Measurements from ENCODE around the gene KRTAP5-10. TPM values are rescaled to one million over a fixed set of nuclear protein-coding genes. Genes with fewer than 3 reads are reported as not detected.

Gene KRTAP5-10
- total RNA-seq, 1 experiment from 2014 or later, result 0.20 TPM

- TF ChIP-seq RAD21 (IDR thresholded peaks at IDR 0.05; ENCODE audit: low read depth) (no peak), ATF3 (IDR thresholded peaks at IDR 0.05) (no peak), EZH2phosphoT487 (IDR thresholded peaks at IDR 0.05; ENCODE audit: borderline replicate concordance) (no peak), EGR1 (IDR thresholded peaks at IDR 0.05; ENCODE audit: low read depth) (no peak), SIN3A (IDR thresholded peaks at IDR 0.05; ENCODE audit: low read depth) (no peak), SP1 (IDR thresholded peaks at IDR 0.05; ENCODE audit: low read depth) (no peak)
Observed at GRCh38 chr11:71530602-71531001, 34.8 kb upstream of the KRTAP5-10 start (continued).

DNA sequence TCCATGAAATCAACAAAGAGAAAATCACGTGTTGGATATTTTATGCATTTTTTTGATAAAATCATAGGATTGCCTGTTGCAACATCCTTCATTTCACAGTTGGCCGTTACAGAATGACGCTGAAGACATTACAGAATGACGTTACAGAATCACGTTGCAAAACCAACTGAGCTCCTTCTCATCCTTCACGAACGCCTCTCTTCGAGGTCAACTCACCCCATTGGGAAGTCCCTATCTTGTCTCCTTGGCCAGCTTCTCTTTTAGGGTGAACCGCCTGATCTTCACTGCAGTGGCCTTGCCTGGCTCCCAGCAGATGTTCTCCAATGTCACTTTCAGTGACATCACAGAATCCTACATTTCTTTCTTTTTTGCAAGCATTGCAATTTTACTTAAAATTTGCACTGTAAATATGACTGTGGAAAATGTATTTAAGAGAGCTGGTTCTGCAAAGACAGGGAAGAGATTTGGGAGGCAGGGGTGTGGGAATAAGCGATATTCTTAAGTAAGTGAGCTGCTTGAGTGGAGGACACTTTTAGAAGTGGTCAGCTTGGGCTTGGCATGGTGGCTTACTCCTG is 33.2 kb upstream of the KRTAP5-10 start:
- TF ChIP-seq RAD21 (IDR thresholded peaks at IDR 0.05; ENCODE audit: low read depth) (no peak), YY1 (IDR thresholded peaks at IDR 0.05; ENCODE audit: extremely low read depth, insufficient replicate concordance, low read depth, low read length) (no peak), EGR1 (IDR thresholded peaks at IDR 0.05; ENCODE audit: low read depth) (no peak), CBX3 (IDR thresholded peaks at IDR 0.05; ENCODE audit: low read depth) (no peak), POLR2AphosphoS5 (IDR thresholded peaks at IDR 0.05; ENCODE audit: low read depth, low read length) (no peak), JUND (IDR thresholded peaks at IDR 0.05) (no peak), TCF7L2 (IDR thresholded peaks at IDR 0.05; ENCODE audit: borderline replicate concordance, extremely low read depth, insufficient read depth, insufficient read length) (no peak), SIN3A (IDR thresholded peaks at IDR 0.05; ENCODE audit: low read depth) (no peak), SRF (IDR thresholded peaks at IDR 0.05; ENCODE audit: low read depth) (no peak), CEBPB (IDR thresholded peaks at IDR 0.05; ENCODE audit: low read depth) (no peak), ZNF274 (IDR thresholded peaks at IDR 0.05; ENCODE audit: low read depth, low read length) (no peak)
- TF ChIP-seq, protein P1, sequence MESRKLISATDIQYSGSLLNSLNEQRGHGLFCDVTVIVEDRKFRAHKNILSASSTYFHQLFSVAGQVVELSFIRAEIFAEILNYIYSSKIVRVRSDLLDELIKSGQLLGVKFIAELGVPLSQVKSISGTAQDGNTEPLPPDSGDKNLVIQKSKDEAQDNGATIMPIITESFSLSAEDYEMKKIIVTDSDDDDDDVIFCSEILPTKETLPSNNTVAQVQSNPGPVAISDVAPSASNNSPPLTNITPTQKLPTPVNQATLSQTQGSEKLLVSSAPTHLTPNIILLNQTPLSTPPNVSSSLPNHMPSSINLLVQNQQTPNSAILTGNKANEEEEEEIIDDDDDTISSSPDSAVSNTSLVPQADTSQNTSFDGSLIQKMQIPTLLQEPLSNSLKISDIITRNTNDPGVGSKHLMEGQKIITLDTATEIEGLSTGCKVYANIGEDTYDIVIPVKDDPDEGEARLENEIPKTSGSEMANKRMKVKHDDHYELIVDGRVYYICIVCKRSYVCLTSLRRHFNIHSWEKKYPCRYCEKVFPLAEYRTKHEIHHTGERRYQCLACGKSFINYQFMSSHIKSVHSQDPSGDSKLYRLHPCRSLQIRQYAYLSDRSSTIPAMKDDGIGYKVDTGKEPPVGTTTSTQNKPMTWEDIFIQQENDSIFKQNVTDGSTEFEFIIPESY (IDR thresholded peaks at IDR 0.05; ENCODE audit: extremely low read depth, insufficient replicate concordance, low read length), result no peak
- TF ChIP-seq, protein P2, sequence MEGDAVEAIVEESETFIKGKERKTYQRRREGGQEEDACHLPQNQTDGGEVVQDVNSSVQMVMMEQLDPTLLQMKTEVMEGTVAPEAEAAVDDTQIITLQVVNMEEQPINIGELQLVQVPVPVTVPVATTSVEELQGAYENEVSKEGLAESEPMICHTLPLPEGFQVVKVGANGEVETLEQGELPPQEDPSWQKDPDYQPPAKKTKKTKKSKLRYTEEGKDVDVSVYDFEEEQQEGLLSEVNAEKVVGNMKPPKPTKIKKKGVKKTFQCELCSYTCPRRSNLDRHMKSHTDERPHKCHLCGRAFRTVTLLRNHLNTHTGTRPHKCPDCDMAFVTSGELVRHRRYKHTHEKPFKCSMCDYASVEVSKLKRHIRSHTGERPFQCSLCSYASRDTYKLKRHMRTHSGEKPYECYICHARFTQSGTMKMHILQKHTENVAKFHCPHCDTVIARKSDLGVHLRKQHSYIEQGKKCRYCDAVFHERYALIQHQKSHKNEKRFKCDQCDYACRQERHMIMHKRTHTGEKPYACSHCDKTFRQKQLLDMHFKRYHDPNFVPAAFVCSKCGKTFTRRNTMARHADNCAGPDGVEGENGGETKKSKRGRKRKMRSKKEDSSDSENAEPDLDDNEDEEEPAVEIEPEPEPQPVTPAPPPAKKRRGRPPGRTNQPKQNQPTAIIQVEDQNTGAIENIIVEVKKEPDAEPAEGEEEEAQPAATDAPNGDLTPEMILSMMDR (IDR thresholded peaks at IDR 0.05 in 2 of 3, conservative IDR thresholded peaks at IDR 0.05 in 1 of 3; ENCODE audit: borderline replicate concordance in 1 of 3, insufficient read depth in 1 of 3, low read depth in 2 of 3, low read length in 2 of 3), result no peak
- TF ChIP-seq, protein P3, sequence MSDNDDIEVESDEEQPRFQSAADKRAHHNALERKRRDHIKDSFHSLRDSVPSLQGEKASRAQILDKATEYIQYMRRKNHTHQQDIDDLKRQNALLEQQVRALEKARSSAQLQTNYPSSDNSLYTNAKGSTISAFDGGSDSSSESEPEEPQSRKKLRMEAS (IDR thresholded peaks at IDR 0.05), result no peak
- TF ChIP-seq, protein P4, sequence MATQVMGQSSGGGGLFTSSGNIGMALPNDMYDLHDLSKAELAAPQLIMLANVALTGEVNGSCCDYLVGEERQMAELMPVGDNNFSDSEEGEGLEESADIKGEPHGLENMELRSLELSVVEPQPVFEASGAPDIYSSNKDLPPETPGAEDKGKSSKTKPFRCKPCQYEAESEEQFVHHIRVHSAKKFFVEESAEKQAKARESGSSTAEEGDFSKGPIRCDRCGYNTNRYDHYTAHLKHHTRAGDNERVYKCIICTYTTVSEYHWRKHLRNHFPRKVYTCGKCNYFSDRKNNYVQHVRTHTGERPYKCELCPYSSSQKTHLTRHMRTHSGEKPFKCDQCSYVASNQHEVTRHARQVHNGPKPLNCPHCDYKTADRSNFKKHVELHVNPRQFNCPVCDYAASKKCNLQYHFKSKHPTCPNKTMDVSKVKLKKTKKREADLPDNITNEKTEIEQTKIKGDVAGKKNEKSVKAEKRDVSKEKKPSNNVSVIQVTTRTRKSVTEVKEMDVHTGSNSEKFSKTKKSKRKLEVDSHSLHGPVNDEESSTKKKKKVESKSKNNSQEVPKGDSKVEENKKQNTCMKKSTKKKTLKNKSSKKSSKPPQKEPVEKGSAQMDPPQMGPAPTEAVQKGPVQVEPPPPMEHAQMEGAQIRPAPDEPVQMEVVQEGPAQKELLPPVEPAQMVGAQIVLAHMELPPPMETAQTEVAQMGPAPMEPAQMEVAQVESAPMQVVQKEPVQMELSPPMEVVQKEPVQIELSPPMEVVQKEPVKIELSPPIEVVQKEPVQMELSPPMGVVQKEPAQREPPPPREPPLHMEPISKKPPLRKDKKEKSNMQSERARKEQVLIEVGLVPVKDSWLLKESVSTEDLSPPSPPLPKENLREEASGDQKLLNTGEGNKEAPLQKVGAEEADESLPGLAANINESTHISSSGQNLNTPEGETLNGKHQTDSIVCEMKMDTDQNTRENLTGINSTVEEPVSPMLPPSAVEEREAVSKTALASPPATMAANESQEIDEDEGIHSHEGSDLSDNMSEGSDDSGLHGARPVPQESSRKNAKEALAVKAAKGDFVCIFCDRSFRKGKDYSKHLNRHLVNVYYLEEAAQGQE (IDR thresholded peaks at IDR 0.05; ENCODE audit: low read depth), result no peak

More for the DNA sequence above, 33.2 kb upstream of the KRTAP5-10 start:
- DNase-seq (ENCODE audit: low read depth, low spot score), result no peak
- ChIA-PET RAD21 (ENCODE audit: low non-redundant PET in 1 of 2, low total read pairs in 2 of 2, uncharacterized antibody in 2 of 2, unreplicated experiment in 2 of 2) (no interaction called here), POLR2A (no interaction called here), CTCF (no interaction called here)
- no peaks in the 10 kb centered on the region for H3K4me1 ChIP-seq (ENCODE audit: control insufficient read depth in 1 of 2, insufficient read depth in 2 of 2, low read length in 2 of 2)
- H3K36me3 ChIP-seq (ENCODE audit: control insufficient read depth in 1 of 2, insufficient read depth in 2 of 2, low read length in 2 of 2), result no peaks in the 10 kb centered on the region
- ATAC-seq, result no peak
- no TSS peak for BruUV-seq (replicated peaks)
- intact Hi-C loops (cut with micrococcal nuclease), result no loop called here
- no peaks in the 10 kb centered on the region for H4K20me1 ChIP-seq (ENCODE audit: insufficient read depth)
- H2AFZ ChIP-seq (ENCODE audit: low read depth, low read length, poor library complexity, severe bottlenecking), result no peak overlapping the region
- no peak overlapping the region for H3K27ac ChIP-seq (ENCODE audit: low read depth, low read length)
- no peak overlapping the region for H3K4me2 ChIP-seq (ENCODE audit: low read length)
- H3K9ac ChIP-seq (ENCODE audit: low read length), result no peak overlapping the region
- H3K9me3 ChIP-seq (ENCODE audit: control insufficient read depth in 1 of 2, insufficient read depth in 1 of 2, low read depth in 1 of 2, low read length in 2 of 2), result no peaks in the 10 kb centered on the region
- H3K9me2 ChIP-seq (ENCODE audit: insufficient read depth), result no peaks in the 10 kb centered on the region
- no peaks in the 10 kb centered on the region for H3K79me2 ChIP-seq (ENCODE audit: insufficient read depth, low read length)
- no peaks in the 10 kb centered on the region for H3K27me3 ChIP-seq (ENCODE audit: insufficient read depth, low read length)
- H3K4me3 ChIP-seq (replicated peaks in 1 of 2; ENCODE audit: low read depth in 1 of 2, low read length in 2 of 2), result no peak overlapping the region

Data from HCT116 (cell line).